HG03520 (cell line): ENCODE results near the gene SLC6A17.

Experiments
- ATAC-seq: cut with Tn5 transposase; IDR thresholded peaks from one replicate; pipeline ENCODE4 v1.9.1; 2021; ENCODE audit warnings: mild to moderate bottlenecking, moderate library complexity; ENCODE audit not compliant: unreplicated experiment

Gene SLC6A17

DNA sequence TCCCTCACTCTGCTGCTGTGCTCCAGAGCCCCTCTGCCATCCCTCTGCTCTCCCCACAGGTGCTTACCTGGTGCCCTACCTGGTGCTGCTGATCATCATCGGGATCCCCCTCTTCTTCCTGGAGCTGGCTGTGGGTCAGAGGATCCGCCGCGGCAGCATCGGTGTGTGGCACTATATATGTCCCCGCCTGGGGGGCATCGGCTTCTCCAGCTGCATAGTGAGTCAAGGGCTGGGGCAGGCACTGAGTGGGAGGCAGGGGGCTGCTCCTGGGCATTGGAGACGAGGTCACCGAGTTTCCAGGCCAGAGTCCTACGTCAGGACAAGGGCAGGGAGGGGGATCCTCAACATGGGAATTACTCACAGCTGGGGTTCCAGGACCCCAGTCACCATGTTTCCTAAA lies 21.7 kb downstream of the SLC6A17 start:
- no peak for ATAC-seq

DNA sequence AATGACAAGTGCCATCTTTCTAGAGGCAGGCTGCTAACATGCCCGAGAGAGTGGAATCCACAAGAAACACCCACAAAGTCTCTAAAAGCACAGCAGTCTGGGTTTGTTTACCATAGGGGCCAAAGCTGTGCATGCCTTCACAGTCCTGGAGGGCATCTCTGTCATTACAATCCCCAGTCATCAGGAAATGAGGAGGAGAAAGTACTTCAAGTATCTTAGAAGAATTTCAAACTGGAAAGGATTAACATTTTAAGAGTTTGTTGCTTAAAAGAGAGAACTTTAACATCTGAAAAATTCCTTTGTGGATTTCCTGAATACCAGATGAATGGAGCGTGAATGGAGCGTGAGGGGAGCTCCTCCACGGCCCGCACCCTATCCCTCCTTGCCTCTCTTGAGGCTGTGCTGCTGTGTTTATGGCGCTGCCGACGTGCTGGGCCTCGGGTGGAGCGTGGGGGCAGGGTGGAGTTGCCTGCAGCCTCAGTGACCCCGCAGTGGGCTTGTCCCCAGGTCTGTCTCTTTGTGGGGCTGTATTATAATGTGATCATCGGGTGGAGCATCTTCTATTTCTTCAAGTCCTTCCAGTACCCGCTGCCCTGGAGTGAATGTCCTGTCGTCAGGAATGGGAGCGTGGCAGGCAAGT lies 23.3 kb downstream of the SLC6A17 start:
- no peak for ATAC-seq

DNA sequence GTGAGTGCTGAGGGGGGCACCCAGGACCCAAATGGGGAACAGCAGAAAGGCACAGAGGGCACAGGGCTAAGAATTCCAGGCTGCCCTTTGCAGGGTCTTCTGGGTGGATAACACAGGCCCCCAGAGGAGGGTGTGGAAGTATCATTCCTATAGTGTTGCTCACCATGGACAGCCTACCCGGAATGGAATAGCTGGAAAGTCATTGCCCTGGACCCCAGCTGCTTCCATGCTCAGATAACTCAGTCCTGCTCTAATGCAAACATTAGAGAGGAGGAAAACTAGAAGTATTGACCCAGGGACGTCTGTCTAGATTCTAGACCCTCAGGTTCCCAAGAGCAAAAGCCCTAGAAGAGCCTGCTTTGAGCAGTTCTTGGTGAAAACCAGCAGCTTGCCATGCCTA lies 24.7 kb downstream of the SLC6A17 start:
- no peak for ATAC-seq

DNA sequence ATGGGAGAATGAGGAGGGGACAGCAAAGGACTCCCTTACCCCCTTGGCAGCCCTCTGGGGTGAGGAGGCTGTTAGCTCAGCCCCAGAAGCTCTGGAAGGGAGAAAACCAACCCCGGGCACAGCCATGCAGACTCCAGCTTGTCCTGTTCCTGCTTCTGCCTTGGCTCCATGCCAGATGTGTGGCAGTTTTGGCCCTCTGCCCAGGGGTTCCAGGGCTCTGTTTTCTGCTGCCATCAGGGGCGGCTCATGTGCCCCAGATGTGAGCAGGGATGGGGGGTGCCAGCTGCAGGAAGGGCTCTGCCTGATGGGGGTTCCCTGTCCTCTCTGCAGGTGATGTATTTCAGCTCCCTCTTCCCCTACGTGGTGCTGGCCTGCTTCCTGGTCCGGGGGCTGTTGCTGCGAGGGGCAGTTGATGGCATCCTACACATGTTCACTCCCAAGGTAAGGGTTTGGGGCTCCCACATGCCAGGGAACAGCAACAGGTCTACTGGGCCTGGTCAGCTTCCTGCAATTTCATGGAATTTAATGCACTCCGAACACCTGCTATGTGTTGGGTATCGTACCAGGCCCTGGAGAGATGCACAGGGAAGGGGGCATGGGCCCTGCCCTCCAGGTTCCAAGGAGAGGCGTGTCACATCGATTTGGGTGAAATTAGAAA lies 26.1 kb downstream of the SLC6A17 start:
- no peak for ATAC-seq

DNA sequence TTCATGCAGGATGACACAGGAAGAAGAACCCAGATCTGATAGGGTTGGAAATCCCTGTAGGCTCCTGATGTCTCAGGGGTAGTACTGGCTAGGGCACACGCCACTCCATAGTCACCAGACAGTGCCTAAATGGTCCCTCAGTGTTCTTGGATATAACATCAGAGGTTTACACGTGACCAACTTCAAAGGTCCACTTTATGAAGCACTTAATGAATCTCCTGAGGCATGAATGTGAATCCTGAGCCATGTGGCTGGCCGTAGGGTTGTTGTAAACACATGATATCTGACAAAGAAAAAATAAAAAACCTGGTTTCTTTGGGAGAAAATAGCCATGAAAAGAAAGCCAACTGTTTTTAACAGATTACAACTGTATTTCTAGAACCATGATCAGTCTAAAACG lies 27.5 kb downstream of the SLC6A17 start:
- ATAC-seq: no peak

DNA sequence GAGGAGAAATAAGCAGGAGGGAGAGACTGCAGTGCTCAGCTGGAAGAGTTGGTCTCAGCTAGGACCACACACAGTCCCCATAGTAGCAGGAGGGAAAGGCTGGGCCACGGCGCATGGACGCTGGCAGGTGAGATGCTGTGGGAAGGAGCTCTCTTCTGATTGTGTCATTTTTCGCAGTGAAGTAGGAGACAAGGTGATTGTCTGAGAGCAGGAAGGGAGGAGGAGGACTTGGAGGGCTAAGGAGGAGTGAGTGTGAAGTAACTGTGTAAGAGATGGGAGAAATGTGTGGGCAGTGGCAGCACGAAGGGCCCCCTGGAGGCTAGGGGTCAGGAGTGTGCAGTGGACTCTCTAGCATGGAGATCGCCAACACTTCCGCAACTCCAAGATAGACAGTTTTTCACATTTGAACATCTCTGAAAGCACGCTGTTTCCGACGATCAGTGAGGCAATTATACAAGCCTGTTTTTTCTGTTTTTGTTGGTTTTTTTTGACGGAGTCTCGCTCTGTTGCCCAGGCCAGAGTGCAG lies 33.4 kb downstream of the SLC6A17 start:
- no peak for ATAC-seq

DNA sequence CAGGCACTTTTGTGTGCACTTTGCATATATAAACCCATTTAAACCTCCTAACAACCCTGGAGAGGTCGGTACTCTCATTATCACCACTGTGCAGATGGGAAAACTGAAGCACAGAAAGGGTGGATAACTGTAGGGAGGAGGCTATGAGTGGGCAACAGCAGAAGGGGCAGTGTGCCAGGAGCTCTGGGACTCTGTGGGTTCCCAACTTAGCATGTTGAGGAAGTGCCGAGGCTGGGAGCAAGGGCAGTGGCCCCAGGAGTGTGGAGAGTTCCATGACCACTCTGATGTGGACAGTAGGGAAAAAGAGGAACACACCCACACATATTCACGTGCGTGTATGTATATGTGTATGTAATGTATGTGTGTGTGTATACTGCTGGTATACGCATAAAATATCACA lies 34.2 kb downstream of the SLC6A17 start:
- no peak for ATAC-seq

DNA sequence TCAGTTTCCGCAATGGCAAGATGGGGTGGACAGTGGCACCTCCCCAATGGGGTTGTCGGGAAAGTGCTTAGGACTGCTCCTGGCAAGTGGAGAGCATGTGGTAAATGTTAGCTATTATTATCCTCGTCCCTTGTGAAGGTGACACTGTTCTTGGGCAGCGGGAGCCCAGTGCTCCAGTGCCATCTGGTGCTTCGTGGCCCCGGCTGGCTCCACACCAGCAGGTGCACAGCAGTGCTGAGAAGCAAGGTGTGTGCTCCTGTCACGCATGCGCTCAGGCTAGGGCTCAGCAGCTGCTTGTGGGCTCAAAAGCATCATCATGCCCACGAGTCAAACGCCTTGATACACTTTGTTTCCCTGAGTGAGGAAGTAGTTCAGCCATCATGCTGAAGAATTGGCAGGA lies 34.9 kb downstream of the SLC6A17 start:
- no peak for ATAC-seq

DNA sequence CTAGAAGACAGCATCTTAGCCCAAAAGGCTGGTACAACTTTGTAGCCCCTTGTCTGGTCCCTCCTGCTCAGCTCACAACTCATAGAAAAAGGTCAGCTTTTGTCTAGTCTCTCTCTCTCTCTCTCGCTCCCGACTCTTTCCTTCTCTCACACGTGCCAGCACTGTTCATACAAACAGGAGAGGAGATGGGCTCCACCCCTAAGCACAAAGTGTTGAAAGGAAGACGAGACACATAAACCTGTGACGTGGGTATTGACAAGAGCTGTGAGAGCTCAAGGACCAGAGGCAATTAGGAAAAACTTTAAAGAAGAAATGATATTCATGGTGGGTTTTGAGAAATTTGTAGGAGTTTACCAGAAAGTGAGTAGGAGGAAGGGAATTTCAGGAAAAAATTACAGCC lies 36.3 kb downstream of the SLC6A17 start:
- ATAC-seq: no peak

DNA sequence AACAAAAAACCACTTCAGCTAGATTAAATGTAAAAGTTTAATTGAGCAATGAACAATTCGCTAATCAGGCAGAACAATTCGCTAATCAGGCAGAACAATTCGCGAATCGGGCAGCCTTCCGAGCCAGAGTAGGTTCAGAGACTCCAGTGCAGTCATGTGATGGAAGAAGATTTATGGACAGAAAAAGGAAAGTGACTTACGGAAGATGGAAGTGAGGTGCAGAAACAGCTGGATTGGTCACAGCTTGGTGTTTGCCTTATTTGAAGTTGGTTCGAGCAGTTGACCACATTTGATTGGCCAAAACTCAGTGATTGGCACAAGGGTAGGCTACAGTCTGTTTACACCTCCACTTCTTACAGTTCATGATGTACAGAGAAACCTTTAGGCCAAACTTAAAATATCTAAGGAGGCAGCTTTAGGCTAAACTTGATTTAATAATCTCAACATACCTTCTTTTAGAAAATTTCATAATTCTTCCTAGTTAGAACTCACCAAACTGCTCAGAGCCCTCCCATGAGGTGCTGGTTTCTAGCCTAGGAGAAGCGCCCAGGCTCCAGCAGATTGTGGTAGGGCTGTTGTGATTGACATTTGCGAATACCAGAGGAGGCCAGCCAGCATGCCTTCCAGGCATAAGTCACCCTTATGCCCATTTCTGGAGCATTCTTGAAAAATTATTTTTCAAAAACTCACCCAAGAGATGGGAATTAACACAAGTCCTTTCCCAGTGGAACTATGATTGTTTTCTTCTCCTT lies 37.0 kb downstream of the SLC6A17 start:
- ATAC-seq: no peak

DNA sequence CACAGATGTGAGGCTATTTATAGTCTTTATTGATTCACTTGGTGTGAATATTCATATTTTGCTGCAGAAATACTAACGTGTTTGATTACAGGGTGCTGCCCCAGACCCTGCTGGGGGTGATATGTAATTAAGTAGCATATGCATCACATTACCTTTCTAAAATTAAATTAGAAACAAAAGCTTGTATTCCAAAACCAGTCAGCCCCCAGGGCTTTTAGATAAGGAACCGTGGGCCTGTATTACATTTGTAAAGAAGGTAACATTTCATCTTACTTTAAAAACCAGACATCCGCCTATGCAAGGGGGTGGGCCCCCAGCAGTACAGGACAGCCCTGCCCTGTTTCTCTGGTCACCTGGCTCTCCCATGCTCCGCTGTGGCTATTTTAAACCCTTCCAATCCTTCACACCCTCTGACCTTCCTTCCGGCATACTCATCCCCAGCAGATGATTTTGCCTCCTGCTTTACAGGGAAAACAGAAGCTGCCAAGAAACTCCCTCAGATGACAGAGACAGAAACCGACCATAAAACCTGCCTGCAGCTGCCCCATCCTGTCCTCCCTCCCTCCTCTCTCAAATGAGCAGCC lies 37.8 kb downstream of the SLC6A17 start:
- no peak for ATAC-seq

DNA sequence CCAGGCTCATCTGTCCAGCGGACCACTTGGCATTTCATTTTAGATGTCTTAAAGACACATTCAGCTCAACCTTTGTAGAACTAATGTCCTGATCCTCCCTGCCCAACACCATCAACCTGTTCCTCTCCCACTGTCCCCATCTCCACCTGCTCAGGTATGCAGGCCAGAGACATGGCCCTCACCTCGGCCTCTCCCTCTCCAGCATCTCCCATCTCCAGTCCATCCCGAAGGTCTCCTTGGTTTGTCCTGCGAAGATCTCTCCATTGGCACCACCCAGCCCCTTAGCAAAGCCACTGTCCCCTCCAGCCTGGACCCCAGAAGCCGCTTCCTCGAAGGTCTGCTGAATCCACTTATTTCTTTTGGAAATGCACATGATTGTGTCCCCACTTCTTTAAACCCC lies 38.9 kb downstream of the SLC6A17 start:
- no peak for ATAC-seq

DNA sequence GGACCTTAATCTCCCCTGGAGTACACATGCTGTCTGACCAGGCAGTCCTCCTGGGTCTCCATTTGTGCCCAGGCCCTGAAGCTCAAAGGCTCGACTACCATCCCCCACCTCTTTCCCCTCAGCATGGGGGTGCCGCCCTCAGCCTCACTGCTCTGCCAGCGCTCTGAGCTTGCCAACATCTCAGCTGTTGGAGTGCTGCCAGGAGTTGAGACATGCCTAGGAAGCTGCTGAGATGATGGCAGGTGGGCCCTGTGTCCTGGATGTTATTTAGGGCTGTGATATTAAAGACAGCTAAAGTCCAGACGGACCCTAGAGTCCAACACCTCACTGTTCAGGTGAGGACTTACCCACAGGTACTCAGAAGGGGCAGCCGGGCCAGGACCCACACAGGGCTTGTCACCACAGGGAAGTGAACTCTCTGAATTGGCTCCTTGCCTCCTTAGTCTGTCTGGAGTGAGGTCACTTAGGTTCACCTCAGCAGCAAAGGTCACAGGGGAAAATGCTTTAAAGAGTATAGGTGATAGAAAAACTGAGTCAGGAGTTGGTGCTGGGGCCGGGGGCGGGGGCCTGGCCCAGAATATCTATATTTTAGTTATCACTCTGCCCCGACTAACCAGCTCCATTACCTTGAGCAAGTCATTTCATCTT lies 40.1 kb downstream of the SLC6A17 start:
- ATAC-seq: no peak

DNA sequence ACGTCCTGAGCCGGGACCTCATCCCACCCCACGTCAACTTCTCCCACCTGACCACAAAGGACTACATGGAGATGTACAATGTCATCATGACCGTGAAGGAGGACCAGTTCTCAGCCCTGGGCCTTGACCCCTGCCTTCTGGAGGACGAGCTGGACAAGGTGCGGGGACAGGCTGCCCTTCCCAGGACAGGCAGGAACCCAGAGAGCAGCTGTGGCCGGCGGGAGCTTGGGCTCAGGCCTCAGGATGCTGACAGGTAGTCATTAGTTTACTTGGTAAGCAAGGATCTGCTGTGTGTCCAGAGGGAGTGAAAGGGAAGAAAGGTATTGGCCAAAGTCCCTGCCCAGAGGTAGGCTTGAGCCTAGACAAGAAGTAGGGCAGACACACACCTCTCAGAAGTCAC lies 42.2 kb downstream of the SLC6A17 start:
- ATAC-seq: no peak

DNA sequence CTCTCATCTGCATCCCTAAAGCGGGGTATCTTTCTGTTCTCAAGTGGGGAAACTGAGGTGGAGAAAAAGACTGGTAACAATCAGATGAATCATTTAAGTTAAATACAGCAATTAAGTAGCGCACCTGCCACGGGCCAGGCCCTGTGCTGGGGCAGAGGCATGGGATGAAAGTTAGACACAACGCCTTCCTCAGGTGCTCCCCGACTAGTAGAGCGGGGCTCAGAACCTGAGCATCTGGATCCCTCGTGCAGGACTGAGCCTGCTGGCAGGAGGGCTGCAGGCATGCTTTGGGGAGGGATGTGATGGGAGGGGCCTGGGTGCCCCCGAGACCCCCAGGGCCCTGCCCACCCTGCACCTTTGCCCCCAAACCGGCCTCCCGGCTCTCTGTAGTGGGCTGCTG lies 44.9 kb downstream of the SLC6A17 start:
- no peak for ATAC-seq

DNA sequence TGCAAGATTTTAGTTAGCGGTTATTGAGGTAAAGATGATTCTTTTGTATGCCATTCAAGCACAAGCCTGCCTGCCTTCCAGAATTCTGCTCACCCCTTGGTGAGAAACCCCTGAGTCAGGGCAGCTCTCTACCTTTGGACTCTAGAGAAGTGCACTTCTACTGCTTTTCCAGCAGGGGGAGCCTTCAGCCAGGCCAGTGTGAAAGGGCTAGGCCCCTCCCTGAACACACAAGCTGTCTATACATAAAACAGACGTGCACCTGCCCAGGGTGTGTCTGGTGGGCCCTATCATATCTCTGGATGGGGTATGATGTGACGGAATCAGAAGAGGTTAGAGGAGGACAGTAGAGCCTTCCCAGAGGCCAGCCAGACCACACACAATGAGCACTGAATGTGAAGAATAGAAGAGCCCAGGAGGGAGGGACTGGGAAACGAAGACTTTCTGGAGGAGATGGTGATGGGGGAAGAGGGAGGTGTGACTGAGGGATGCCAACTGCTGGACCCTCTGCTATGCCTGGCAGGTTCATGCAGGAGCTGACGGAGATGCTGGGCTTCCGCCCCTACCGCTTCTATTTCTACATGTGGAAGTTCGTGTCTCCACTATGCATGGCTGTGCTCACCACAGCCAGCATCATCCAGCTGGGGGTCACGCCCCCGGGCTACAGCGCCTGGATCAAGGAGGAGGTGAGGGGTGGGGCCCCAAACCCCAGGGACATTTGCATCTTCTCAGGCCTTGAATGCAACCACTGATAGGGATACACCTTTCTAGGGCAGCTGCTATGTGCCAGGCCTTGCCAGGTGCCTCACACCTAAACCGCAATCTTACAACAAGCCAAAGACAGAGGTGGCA lies 46.8 kb downstream of the SLC6A17 start:
- ATAC-seq: no peak

DNA sequence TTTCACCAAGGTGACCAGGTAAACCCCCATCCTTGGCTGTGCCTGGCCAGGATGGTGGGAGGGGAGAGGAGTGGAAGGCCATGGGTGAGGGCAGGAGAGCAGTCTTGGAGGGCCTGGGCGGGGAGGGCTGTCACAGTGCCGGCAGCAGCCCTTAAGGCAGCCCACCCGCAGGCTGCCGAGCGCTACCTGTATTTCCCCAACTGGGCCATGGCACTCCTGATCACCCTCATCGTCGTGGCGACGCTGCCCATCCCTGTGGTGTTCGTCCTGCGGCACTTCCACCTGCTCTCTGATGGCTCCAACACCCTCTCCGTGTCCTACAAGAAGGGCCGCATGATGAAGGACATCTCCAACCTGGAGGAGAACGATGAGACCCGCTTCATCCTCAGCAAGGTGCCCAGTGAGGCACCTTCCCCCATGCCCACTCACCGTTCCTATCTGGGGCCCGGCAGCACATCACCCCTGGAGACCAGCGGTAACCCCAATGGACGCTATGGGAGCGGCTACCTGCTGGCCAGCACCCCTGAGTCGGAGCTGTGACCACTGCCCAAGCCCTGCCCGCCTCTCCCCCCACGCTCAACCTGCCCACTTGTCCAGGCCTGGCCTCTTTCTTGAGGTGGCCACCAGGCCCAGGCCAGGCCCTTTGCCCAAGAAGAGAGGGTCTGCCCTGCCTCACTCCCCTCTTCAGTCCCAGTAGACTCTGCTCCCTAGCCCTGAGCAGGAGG lies 47.8 kb downstream of the SLC6A17 start:
- ATAC-seq: no peak

DNA sequence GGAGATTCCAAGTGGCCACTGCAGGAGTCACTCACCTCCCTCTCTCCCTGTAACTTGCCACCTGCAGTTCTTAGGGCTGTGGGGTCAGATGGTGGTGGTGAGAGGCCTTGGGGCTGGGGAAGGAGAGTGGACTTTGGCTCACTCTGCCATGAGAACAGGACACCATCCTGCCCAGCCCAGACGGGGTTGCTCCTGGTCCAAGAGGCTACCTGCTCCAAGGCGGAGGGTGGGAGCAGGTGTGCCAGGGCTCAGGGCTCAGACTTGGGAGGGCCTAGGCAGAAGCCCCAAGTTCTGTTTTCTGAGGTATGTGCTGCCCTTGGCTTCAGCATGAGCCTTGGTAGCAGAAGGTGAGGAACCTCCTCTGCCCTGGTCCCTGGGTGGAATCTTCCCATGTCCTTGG lies 48.5 kb downstream of the SLC6A17 start:
- ATAC-seq: no peak

DNA sequence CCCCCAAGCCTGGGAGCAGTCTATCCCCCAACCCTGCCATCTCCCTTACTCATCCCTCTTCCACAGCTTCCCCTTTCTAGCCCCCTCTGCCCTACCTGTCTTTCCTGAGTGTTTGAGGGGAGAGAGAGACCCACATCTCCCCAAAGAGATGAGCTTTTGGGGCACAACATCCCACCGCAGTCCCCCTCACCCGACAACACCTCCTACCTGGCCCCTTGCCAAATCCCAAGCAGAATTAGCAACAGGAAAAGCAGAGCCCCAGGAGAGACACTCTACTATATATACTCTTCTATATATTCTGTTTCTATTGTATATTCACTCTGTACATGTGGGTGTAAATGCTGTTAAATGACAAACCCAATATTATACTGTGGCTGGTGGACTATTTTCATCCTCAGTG lies 49.9 kb downstream of the SLC6A17 start:
- ATAC-seq: no peak

DNA sequence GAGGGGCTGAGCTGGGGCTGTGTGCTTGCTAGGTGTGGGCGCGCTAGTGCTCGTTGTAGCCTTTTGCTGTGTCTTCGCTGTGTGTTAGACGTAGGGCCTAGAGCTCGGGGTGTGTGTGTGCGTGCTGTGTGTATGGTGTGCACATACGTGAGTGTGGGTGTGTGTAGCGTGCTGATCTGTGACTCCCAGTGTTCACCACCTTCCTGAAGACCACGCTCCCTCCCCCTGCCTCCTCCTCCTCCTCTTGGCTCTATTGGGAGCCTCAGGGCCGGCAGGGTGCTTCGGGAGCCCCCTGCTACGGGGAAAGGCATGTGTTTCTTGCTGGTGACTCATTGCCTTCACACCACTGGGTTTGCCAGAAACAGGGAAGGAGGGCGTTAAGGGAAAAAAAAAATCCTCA lies 50.4 kb downstream of the SLC6A17 start:
- no peak for ATAC-seq
